ENCODE data around the gene OR3A3.

DNA sequence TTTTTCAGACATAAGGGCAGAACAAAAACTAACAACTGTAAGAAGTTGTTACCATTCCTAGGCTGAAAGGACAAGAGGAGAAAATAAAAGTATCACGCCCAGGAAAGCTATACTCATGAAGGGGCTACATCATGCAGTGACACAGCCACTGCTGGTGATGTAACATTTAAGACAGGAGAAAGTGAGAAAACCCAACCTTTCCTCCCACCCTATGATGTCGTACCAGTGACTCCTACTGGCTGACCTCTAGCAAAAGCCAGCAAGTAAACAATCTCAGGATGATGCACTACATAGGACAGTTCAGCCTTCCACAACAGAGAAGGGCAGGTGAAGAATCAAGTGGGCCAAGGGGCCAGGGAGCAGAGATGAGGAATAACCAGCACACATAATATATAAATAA is 36.5 kb downstream of the OR3A3 start:
- TF ChIP-seq, protein P1, sequence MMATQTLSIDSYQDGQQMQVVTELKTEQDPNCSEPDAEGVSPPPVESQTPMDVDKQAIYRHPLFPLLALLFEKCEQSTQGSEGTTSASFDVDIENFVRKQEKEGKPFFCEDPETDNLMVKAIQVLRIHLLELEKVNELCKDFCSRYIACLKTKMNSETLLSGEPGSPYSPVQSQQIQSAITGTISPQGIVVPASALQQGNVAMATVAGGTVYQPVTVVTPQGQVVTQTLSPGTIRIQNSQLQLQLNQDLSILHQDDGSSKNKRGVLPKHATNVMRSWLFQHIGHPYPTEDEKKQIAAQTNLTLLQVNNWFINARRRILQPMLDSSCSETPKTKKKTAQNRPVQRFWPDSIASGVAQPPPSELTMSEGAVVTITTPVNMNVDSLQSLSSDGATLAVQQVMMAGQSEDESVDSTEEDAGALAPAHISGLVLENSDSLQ (IDR thresholded peaks at IDR 0.05): no peak
- TF ChIP-seq ZNF384 (IDR thresholded peaks at IDR 0.05): no peak
- TF ChIP-seq FOXK2 (IDR thresholded peaks at IDR 0.05): no peak
- TF ChIP-seq SP1 (IDR thresholded peaks at IDR 0.05): no peak
- no peak for TF ChIP-seq FOXM1 (IDR thresholded peaks at IDR 0.05; ENCODE audit: borderline replicate concordance)
- TF ChIP-seq L3MBTL2 (conservative IDR thresholded peaks at IDR 0.05): no peak
- no peak for TF ChIP-seq BHLHE40 (IDR thresholded peaks at IDR 0.05; ENCODE audit: borderline replicate concordance)
- TF ChIP-seq FOXA1 (IDR thresholded peaks at IDR 0.05): no peak
- no peak for TF ChIP-seq LEF1 (IDR thresholded peaks at IDR 0.05; ENCODE audit: borderline replicate concordance)
- TF ChIP-seq TARDBP (IDR thresholded peaks at IDR 0.05): no peak
- TF ChIP-seq ELF4 (IDR thresholded peaks at IDR 0.05): no peak
- TF ChIP-seq NFRKB (IDR thresholded peaks at IDR 0.05): no peak
- no peak for TF ChIP-seq HDGF (IDR thresholded peaks at IDR 0.05; ENCODE audit: borderline replicate concordance)
